HCT116 (cell line): Measurements from ENCODE around the gene HLA-E. TPM values are rescaled to one million over a fixed set of nuclear protein-coding genes. Genes with fewer than 3 reads are reported as not detected.
A peak's percentile ranks its signal among the peaks of the same experiment; 100 is the strongest.

Source experiments
- ATAC-seq: fragments of 200-7000 bp; cut with Tn5 transposase; 2 replicates; pipeline ENCODE4 v1.9.1; 2020; ENCODE audit warnings: mild to moderate bottlenecking, moderate library complexity
- BruUV-seq: library from RNA; stranded (reverse); fragments of 400-500 nt; replicated peaks from 2 replicates; lab custom pipeline; 2021; lab: Mats Ljungman, UMichigan
- CTCF ChIA-PET: fragments of 300-600 bp; sonication (Branson Sonifier 250); formaldehyde crosslinking; loops from one replicate; lab custom pipeline; 2021; ENCODE audit warnings: antibody characterized with exemption; lab: Charles Lee
- POLR2A ChIA-PET: fragments of 300-600, 350-600 bp; sonication (Branson Sonifier 250); formaldehyde crosslinking; loops from one replicate; lab custom pipeline; 2021; ENCODE audit warnings: antibody characterized with exemption; lab: Charles Lee
- RAD21 ChIA-PET, 2 experiments: fragments of 300-600 bp; sonication (Branson Sonifier 250); formaldehyde crosslinking; loops; one replicate each; lab custom pipeline; 2023; ENCODE audit warnings: low total read pairs in 2 of 2; ENCODE audit not compliant: uncharacterized antibody in 2 of 2, unreplicated experiment in 2 of 2, low non-redundant PET in 1 of 2; lab: Charles Lee
- DNase-seq: peaks from one replicate; pipeline ENCODE4 v3.0.0-alpha.2; 2010; ENCODE audit warnings: low read depth, low spot score
- H2AFZ ChIP-seq: fragments of 200-600 bp; shearing (Covaris generic), sonication (generic); 2 replicates; pipeline ENCODE4 v1.6.1; 2017; ENCODE audit warnings: low read depth, mixed run types, mixed read lengths, antibody characterized with exemption, low read length; ENCODE audit not compliant: poor library complexity, severe bottlenecking
- H3K27ac ChIP-seq: 2 replicates; pipeline ENCODE4 v1.5.1; 2012; ENCODE audit warnings: low read depth, low read length
- H3K27me3 ChIP-seq: fragments of 200-600 bp; sonication (generic); 2 replicates; pipeline ENCODE4 v1.6.1; 2016; ENCODE audit warnings: mixed run types, low read length, mixed read lengths; ENCODE audit not compliant: insufficient read depth
- H3K36me3 ChIP-seq, 2 experiments: fragments of 200-500 bp in 1 of 2; fragments of 200-600 bp in 1 of 2; sonication (Bioruptor generic) in 1 of 2; sonication (generic) in 1 of 2; 2 replicates each; pipeline versions ENCODE4 v1.5.1 to v1.6.1; 2014 to 2016; ENCODE audit warnings: low read length in 2 of 2, inconsistent platforms in 1 of 2, mixed read lengths in 1 of 2, mixed run types in 1 of 2; ENCODE audit not compliant: insufficient read depth in 2 of 2, control insufficient read depth in 1 of 2
- H3K4me1 ChIP-seq, 2 experiments: fragments of 200-600 bp in 1 of 2; sonication (generic) in 1 of 2; 2 replicates each; pipeline versions ENCODE4 v1.5.1 to v1.6.1; 2012 to 2017; ENCODE audit warnings: low read length in 2 of 2, inconsistent platforms in 1 of 2, mild to moderate bottlenecking in 1 of 2, mixed read lengths in 1 of 2, mixed run types in 1 of 2, moderate library complexity in 1 of 2; ENCODE audit not compliant: insufficient read depth in 2 of 2, control insufficient read depth in 1 of 2
- H3K4me2 ChIP-seq: fragments of 200-600 bp; sonication (generic); 2 replicates; pipeline ENCODE4 v1.6.1; 2017; ENCODE audit warnings: mixed run types, low read length, mixed read lengths
- H3K4me3 ChIP-seq, 2 experiments: fragments of 200-600 bp in 1 of 2; sonication (generic) in 1 of 2; replicated peaks in 1 of 2; 2 replicates each; pipeline ENCODE4 v1.5.1; 2011 to 2016; ENCODE audit warnings: low read length in 2 of 2, control low read depth in 1 of 2, low read depth in 1 of 2, mild to moderate bottlenecking in 1 of 2, mixed read lengths in 1 of 2, mixed run types in 1 of 2
- H3K79me2 ChIP-seq: fragments of 200-600 bp; sonication (generic); 2 replicates; pipeline ENCODE4 v1.6.1; 2017; ENCODE audit warnings: mild to moderate bottlenecking, mixed run types, low read length, moderate library complexity, mixed read lengths; ENCODE audit not compliant: insufficient read depth
- H3K9ac ChIP-seq: fragments of 200-600 bp; sonication (generic); 2 replicates; pipeline ENCODE4 v1.6.1; 2016; ENCODE audit warnings: low read length, mixed read lengths
- H3K9me2 ChIP-seq: fragments of 200-600 bp; sonication (generic), shearing (Covaris generic); 2 replicates; pipeline ENCODE4 v1.6.1; 2017; ENCODE audit warnings: mixed run types, mild to moderate bottlenecking, moderate library complexity; ENCODE audit not compliant: insufficient read depth
- H3K9me3 ChIP-seq, 2 experiments: fragments of 200-500 bp in 1 of 2; fragments of 200-600 bp in 1 of 2; sonication (Bioruptor generic) in 1 of 2; sonication (generic) in 1 of 2; 2 replicates each; pipeline ENCODE4 v1.6.1; 2014 to 2017; ENCODE audit warnings: low read length in 2 of 2, mixed read lengths in 2 of 2, inconsistent platforms in 1 of 2, low read depth in 1 of 2, mild to moderate bottlenecking in 1 of 2, mixed run types in 1 of 2, moderate library complexity in 1 of 2; ENCODE audit not compliant: control insufficient read depth in 1 of 2, insufficient read depth in 1 of 2
- H4K20me1 ChIP-seq: fragments of 200-600 bp; sonication (generic), shearing (Covaris generic); 2 replicates; pipeline ENCODE4 v1.6.1; 2017; ENCODE audit warnings: mixed run types, mild to moderate bottlenecking, moderate library complexity; ENCODE audit not compliant: insufficient read depth
- ATF3 ChIP-seq: IDR thresholded peaks from 2 replicates; pipeline ENCODE4 v1.6.1; 2012
- CEBPB ChIP-seq: IDR thresholded peaks from 2 replicates; pipeline ENCODE4 v1.6.1; 2012; ENCODE audit warnings: low read depth
- EZH2 ChIP-seq: fragments of 200-600 bp; sonication (generic); IDR thresholded peaks from 2 replicates; pipeline ENCODE4 v1.6.1; 2017; ENCODE audit warnings: antibody characterized with exemption, mixed run types
- EZH2phosphoT487 ChIP-seq: fragments of 200-600 bp; IDR thresholded peaks from 2 replicates; pipeline ENCODE4 v1.6.1; 2018; ENCODE audit warnings: antibody characterized with exemption, borderline replicate concordance
- JUND ChIP-seq: IDR thresholded peaks from 2 replicates; pipeline ENCODE4 v1.6.1; 2012
- MAX ChIP-seq: IDR thresholded peaks from 2 replicates; pipeline ENCODE4 v1.6.1; 2012
- POLR2AphosphoS5 ChIP-seq: IDR thresholded peaks from 2 replicates; pipeline ENCODE4 v1.6.1; 2011; ENCODE audit warnings: mild to moderate bottlenecking, low read depth, low read length, moderate library complexity
- REST ChIP-seq: IDR thresholded peaks from 2 replicates; pipeline ENCODE4 v1.6.1; 2012; ENCODE audit warnings: low read depth
- SIN3A ChIP-seq: IDR thresholded peaks from 2 replicates; pipeline ENCODE4 v1.6.1; 2012; ENCODE audit warnings: low read depth
- SP1 ChIP-seq: IDR thresholded peaks from 2 replicates; pipeline ENCODE4 v1.6.1; 2012; ENCODE audit warnings: low read depth
- SRF ChIP-seq: IDR thresholded peaks from 2 replicates; pipeline ENCODE4 v1.6.1; 2012; ENCODE audit warnings: low read depth
- YY1 ChIP-seq: IDR thresholded peaks from 2 replicates; pipeline ENCODE4 v1.6.1; 2011; ENCODE audit warnings: low read length, low read depth, moderate library complexity, mild to moderate bottlenecking; ENCODE audit not compliant: insufficient replicate concordance; ENCODE audit errors: extremely low read depth
- ZFX ChIP-seq: fragments of 450-650 bp; IDR thresholded peaks from 2 replicates; pipeline ENCODE4 v1.6.1; 2017
- intact Hi-C: fragments of 100-400 bp; cut with micrococcal nuclease; formaldehyde crosslinking; loops from 2 replicates; pipeline ENCODE4 v1.10.0; 2022
- total RNA-seq: library from RNA; stranded (reverse); gene quantifications from one replicate; pipeline ENCODE4 v1.2.1, GENCODE V29; 2021; ENCODE audit not compliant: unreplicated experiment

Gene HLA-E
- total RNA-seq, 1 experiment from 2014 or later = 108 TPM

GRCh38 chr6:30489081-30490025 is at the start of gene HLA-E (continued):
- peak; percentile 70 for TF ChIP-seq MAX
- no peak for TF ChIP-seq SRF
- peak; percentile 99 for TF ChIP-seq POLR2AphosphoS5
- peak; percentile 84 for TF ChIP-seq SIN3A
- TF ChIP-seq CEBPB = no peak
- no peak for TF ChIP-seq EZH2phosphoT487
- peak; percentile 73 for TF ChIP-seq ZFX
- peak; percentile 13 for TF ChIP-seq YY1

- Histone ChIP-seq H3K27ac (no peak overlapping the region), H3K9me2 (no peaks in the 10 kb centered on the region), H3K4me3 (no peak overlapping the region), H4K20me1 (no peaks in the 10 kb centered on the region), H3K4me2 (no peak overlapping the region), H3K36me3 (no peaks in the 10 kb centered on the region), H3K4me1 (peaks cover 0 to 6% of the 10 kb centered on the region in 2 experiments; a peak in 1 of 4 replicates), H2AFZ (no peak overlapping the region), H3K79me2 (no peaks in the 10 kb centered on the region), H3K9me3 (no peaks in the 10 kb centered on the region), H3K27me3 (peaks cover 59% of the 10 kb centered on the region), H3K9ac (no peak overlapping the region)
- POLR2A ChIA-PET = no interaction called here
- CTCF ChIA-PET = interaction anchor here (1.9 kb wide), 1 partner anchor 12 kb away, joined by 8 read pairs; no protein-coding TSS in a partner anchor
- no peak for TF ChIP-seq ZFX
- no peak for TF ChIP-seq REST
- TF ChIP-seq YY1 = no peak
- TF ChIP-seq SP1 = no peak
- no peak for TF ChIP-seq ATF3
- no peak for TF ChIP-seq JUND
- TF ChIP-seq EZH2 = no peak
- no peak for ATAC-seq
- intact Hi-C loops = no loop called here
- no TSS peak for BruUV-seq
- no peak for DNase-seq
- RAD21 ChIA-PET = no interaction called here
Measured at GRCh38 chr6:30441171-30441570, 48.1 kb upstream of the HLA-E start.
